ENCODE data around the gene CANT1.

The CANT1 gene

GRCh38 chr17:79046197-79046915 is 36.8 kb upstream of the CANT1 start:
- ATAC-seq (ENCODE audit: low read depth) (no peak), DNase-seq (ENCODE audit: low spot score) (no peak)
- no peak overlapping the region for H3K4me3 ChIP-seq (ENCODE audit: severe bottlenecking)
- TF ChIP-seq CTCF (IDR thresholded peaks at IDR 0.05; ENCODE audit: poor library complexity, severe bottlenecking): peak; percentile 59
- H3K27me3 ChIP-seq (ENCODE audit: insufficient read depth, poor library complexity, severe bottlenecking): no peaks in the 10 kb centered on the region
- no peaks in the 10 kb centered on the region for H3K9me3 ChIP-seq (ENCODE audit: severe bottlenecking)
- H3K4me1 ChIP-seq (ENCODE audit: insufficient read depth, poor library complexity, severe bottlenecking): no peaks in the 10 kb centered on the region
- H3K36me3 ChIP-seq (ENCODE audit: low read depth): no peaks in the 10 kb centered on the region
- no peak overlapping the region for H3K27ac ChIP-seq (ENCODE audit: poor library complexity, severe bottlenecking)

- H3K36me3 ChIP-seq (ENCODE audit: low read depth): no peaks in the 10 kb centered on the region
- H3K4me3 ChIP-seq (ENCODE audit: severe bottlenecking): no peak overlapping the region
- H3K27ac ChIP-seq (ENCODE audit: poor library complexity, severe bottlenecking): no peak overlapping the region
- H3K27me3 ChIP-seq (ENCODE audit: insufficient read depth, poor library complexity, severe bottlenecking): no peaks in the 10 kb centered on the region
- DNase-seq (ENCODE audit: low spot score): no peak
- no peaks in the 10 kb centered on the region for H3K9me3 ChIP-seq (ENCODE audit: severe bottlenecking)
- TF ChIP-seq CTCF (IDR thresholded peaks at IDR 0.05; ENCODE audit: poor library complexity, severe bottlenecking): peak; percentile 93
- peak; percentile 70 for ATAC-seq (ENCODE audit: low read depth)
- H3K4me1 ChIP-seq (ENCODE audit: insufficient read depth, poor library complexity, severe bottlenecking): no peaks in the 10 kb centered on the region
Observed at GRCh38 chr17:79045842-79046196, 36.3 kb upstream of the CANT1 start.

- no peaks in the 10 kb centered on the region for H3K4me1 ChIP-seq (ENCODE audit: insufficient read depth, poor library complexity, severe bottlenecking)
- ATAC-seq (ENCODE audit: low read depth) (no peak), DNase-seq (ENCODE audit: low spot score) (no peak)
- H3K4me3 ChIP-seq (ENCODE audit: severe bottlenecking): no peak overlapping the region
- no peak overlapping the region for H3K27ac ChIP-seq (ENCODE audit: poor library complexity, severe bottlenecking)
- no peaks in the 10 kb centered on the region for H3K36me3 ChIP-seq (ENCODE audit: low read depth)
- no peaks in the 10 kb centered on the region for H3K27me3 ChIP-seq (ENCODE audit: insufficient read depth, poor library complexity, severe bottlenecking)
- TF ChIP-seq CTCF (IDR thresholded peaks at IDR 0.05; ENCODE audit: poor library complexity, severe bottlenecking): no peak
- H3K9me3 ChIP-seq (ENCODE audit: severe bottlenecking): no peaks in the 10 kb centered on the region
Observed at GRCh38 chr17:79045001-79045729, 35.6 kb upstream of the CANT1 start.

GRCh38 chr17:79044462-79044861 is 34.9 kb upstream of the CANT1 start:
- DNase-seq (ENCODE audit: low spot score): no peak
- H3K4me3 ChIP-seq (ENCODE audit: severe bottlenecking): no peak overlapping the region
- TF ChIP-seq CTCF (IDR thresholded peaks at IDR 0.05; ENCODE audit: poor library complexity, severe bottlenecking): no peak

GRCh38 chr17:79043931-79044320 is 34.4 kb upstream of the CANT1 start:
- Histone ChIP-seq H3K27me3 (ENCODE audit: insufficient read depth, poor library complexity, severe bottlenecking) (no peaks in the 10 kb centered on the region), H3K27ac (ENCODE audit: poor library complexity, severe bottlenecking) (no peak overlapping the region), H3K4me1 (ENCODE audit: insufficient read depth, poor library complexity, severe bottlenecking) (peaks cover 3% of the 10 kb centered on the region), H3K9me3 (ENCODE audit: severe bottlenecking) (no peaks in the 10 kb centered on the region), H3K4me3 (ENCODE audit: severe bottlenecking) (no peak overlapping the region), H3K36me3 (ENCODE audit: low read depth) (no peaks in the 10 kb centered on the region)
- no peak for TF ChIP-seq CTCF (IDR thresholded peaks at IDR 0.05; ENCODE audit: poor library complexity, severe bottlenecking)
- ATAC-seq (ENCODE audit: low read depth) (no peak), DNase-seq (ENCODE audit: low spot score) (no peak)

More at GRCh38 chr17:79044462-79044861, 34.9 kb upstream of the CANT1 start:
- Histone ChIP-seq H3K4me1 (ENCODE audit: insufficient read depth, poor library complexity, severe bottlenecking) (no peaks in the 10 kb centered on the region), H3K27ac (ENCODE audit: poor library complexity, severe bottlenecking) (no peak overlapping the region), H3K27me3 (ENCODE audit: insufficient read depth, poor library complexity, severe bottlenecking) (no peaks in the 10 kb centered on the region), H3K36me3 (ENCODE audit: low read depth) (no peaks in the 10 kb centered on the region), H3K9me3 (ENCODE audit: severe bottlenecking) (no peaks in the 10 kb centered on the region)
- ATAC-seq (ENCODE audit: low read depth): no peak
